GDM1 (cell line): ENCODE measurements around the gene FLT4.

Experiments
- DNase-seq: peaks from one replicate; lab custom pipeline; 2025; lab: John Stamatoyannopoulos, UW

FLT4 gene

DNA sequence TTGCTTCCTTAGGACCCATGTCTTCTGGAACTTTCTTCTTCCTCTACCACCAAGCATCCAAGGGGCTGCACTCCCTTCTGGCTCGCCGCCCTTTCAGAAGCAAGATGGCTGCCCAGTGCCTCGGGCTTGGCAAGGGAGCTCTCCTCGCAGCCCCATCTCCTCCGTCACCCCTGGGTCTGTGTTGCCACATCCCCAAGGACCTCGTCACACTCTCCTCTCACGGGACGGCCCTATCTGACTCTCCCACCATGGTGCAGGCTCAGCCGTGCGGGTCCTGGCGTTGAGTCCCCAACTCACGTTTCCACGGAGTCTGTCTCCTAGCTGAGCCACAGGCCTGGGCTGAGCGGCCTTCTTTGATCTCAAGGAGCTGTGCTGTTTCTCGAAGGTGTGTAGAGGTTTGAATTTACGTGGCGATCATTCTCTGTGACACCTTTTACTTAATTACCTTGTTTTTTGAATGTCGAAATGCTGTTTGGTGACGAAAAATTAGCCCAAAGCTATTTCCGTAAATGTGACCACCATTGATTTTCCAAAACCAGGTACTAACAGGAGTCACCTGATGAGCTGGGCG, 43.1 kb downstream of the FLT4 start:
- no peak for DNase-seq

DNA sequence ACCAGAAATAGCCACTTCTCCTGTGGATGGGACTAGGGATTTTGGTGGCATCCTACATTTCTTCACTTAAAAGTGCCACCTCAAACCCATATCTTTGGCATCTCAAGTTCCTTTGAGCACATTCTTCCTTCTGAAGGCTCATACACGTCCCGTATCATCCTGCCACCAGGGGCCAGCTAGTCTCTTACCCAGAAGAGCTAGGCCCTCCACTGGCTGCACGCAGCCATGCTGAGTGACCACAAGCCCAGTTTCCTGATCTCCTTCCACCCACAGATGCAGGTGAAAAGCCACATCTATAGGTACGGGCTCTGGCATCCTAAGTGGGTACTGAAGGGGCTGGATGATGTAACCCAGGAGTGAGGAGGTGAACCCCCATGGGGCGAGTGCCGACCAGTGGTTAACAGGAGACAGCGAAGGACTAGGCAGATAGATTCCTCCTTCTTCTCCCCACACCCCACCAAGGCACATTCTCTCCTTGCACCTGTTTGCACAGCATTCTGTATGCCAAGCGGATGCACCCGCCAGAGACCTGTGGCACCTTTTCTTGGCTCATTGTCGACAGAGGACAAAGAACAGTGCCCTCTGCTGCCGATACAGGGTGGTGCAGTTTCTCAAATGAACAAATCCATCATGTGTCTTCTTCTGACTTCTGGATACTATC, 43.7 kb downstream of the FLT4 start:
- DNase-seq = peak; percentile 9

DNA sequence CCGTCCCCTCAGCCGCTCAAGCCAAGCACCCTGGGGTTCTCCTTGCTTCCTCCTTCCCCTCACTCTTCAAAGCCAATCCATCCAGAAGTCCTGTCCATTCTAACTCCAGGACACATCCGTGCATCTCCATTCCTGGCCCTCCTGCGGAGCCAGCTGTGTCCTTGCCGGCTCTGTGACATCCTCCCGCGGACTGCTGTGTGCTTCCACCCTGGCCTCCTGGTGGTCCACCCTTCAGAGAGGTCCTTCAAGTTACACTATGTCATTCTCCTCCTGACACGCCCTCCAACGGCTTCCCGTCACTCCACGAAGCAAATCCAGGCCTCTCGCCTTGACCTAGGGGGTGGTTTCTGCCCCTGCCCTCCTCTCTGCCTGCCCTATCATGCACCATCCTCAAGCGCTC, 45.1 kb downstream of the FLT4 start:
- DNase-seq = no peak

DNA sequence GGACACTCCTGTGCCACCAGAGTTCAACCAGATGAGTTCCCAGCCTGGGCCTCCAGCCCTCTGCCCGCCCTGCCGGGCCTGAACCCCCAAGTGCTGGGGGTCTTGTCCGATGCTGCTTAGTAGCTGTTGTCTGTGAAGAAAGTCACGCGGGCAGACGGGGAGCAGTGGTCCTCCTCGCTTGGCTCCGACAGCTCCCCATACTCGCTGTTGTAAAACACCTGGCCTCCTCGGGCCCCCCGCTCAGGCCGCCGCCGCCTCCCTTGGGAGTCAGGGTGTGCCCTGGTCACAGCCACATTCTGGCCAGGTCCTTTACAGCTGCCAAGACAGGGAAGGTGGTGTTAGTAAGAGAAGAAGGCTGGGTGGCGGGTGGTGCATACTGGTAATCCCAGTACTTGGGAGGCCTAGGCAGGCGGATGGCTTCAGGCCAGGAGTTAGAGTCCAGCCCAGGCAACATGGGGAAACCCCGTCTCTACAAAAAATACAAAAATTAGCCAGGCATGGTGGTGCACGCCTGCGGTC, 46.3 kb downstream of the FLT4 start:
- no peak for DNase-seq

DNA sequence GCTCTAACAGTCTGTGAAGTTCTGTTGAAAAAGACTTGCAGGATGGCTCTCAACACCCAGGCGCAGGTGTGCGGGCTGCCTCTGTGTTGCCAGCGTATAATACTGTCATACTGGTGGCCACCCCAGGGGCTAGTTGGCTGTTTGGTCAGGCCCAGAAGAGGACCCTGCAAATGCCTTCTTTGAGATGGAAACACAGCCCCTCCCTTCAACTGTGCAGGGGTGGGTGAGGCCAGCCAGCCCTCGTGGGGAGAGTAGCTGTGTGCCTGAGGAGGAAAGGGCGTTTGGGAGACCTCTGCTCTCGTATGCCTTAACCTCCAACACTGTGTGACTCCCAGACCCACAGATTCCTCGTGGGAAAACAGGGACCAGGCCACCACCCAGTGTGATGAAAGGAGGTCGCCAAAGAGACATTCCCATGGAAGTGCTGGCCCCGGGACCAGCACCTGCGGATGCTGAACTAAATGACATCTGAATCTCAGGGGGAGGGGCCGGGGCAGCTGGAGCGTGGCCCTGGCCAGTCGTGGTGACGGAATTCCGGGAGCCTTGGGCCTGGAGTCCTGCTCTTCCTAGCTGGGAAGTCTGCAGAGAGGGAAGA, 46.8 kb downstream of the FLT4 start:
- no peak for DNase-seq

DNA sequence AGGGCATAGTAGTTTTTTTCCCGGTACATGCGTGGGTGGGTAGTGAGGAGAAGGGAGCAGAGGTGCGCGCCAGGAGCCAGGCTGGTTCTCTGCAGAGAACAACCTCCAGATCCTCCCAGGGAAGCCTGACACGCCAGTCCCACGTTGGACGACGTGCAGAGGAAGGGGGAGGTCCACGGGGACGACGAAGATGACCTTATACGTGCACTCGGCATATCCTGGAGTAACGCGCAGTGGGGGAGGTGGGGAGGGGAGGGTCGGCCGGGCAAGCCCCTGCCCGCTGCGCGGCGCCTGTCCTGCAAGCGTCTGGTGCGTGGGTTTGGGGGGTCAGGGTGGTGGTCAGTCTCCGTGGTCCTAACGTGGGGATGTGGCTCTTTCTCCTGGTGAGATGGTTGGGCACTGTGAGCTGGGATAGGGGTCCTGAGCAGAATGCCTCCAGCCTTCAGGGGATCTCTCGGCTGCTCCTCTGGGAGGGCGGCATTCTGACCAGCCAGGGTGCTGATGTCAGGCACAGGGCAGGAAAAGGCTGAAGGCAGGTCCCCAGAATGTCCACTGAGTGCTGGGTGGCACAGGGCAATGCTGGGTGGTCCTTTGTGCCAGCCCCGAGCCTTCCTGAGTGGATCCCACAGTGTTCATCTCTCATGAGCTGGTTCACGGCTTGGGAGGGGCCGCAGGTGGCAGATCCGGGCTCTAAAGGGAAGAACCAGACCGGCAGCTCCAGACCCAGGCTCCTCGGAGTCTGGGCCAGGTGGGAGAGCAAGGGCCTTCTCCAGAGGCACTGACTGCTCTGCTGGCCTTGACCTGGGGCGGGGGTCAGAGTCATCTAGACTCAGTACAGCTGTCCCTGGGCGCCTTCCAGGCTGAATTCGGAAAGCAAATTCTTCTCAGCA, 47.6 kb downstream of the FLT4 start:
- no peak for DNase-seq

DNA sequence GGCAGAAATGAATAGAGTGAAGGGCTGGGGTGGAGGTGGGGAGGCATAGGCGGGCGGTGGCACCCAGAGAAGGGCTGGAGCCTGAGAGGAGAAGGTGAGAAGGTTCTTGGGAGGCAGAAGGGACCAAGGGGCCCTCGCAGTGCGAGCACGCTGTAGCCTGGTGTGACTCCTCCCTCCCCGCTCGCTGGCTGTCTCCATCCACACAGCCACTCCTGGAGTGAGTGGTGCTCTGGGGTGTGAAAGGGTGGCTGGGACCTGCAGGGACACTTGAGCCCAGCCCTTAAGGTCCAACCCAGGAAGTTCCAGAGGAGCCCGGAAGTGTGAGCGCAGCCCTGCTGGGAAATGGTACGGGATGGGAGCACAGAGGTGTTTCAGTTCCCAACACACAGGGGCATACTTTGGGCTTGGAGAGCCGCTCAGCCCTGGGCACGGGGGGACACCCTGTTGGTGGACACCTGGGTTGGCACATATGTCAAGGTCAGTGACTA, 48.8 kb downstream of the FLT4 start:
- DNase-seq = no peak

DNA sequence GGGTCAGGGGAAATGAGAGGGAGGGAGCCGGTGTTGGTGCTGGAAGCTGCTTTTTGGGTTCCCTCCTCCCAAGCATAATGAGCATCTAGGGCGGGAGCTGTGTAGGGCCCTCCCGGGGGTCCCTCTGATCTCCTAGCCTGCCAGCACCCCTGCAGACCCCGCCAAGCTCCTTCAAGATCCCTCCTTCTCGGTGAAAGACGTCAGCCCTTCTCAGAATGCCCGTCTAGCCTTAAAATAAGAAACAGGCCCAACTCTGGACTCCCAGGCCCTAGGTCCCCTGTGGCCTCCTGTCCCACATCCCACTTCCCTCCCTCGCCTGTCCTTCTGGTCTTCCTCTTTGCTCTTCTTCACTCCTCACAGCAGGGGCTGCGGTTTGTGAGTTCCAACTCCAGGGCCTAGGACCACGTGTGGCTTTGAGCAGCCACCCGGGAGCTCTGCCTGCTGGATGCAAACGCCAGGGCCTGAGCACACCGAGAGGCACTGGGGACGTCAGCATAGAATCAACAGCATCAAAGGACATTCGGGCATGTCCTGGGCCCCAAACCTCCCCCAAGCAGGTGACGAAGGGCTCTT, 49.3 kb downstream of the FLT4 start:
- DNase-seq = no peak

DNA sequence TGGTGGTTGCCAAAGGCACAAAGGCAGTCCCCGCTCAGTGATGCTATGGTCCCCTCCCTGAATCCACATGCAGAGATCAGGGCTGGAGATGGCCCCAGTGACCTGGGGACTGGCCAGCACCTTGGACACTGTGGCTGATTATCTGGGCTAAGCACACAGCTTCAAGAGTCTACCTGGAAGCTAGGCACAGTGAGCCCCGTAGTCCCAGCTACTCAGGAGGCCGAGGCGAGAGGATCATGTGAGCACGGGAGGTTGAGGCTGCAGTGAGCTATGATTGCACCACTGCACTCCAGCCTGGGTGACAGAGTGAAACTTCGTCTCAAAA, 49.8 kb downstream of the FLT4 start:
- no peak for DNase-seq

DNA sequence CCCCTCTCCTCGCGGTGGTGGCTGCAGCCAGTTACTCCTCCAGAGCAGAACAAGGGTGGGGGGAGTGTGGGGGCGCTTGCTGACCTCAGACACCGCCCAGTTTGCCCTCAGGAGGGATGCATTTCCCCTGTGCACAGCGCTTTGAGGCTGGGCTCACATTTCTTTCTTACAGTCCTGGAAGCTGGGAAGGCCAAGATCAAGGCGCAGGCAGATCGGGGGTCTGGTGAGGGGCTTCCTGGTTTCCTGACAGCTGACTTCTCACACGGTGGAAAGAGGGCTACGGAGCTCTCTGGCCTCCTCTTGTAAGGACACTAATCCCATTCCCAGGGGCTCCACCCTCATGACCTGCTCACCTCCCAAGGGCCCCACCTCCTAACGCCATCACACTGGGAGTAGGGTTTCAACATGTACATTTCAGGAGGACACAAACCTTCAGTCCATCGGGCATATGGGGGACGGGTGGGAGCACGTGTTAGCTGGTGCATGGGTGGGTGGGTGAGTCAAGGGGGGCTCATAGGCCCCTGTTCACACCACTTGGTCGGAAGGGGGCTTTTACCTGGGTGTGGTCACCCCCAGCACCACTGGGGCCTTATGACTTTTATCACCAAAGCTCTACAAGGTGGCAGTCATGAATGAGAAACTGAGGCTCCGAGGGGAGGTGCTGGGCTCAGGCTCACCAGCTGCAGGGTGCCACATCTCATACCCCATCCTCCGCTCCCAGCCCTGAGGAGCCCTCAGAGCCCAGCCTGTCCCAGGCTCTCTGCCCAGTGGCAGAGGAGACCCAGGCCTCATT, 50.4 kb downstream of the FLT4 start:
- no peak for DNase-seq

DNA sequence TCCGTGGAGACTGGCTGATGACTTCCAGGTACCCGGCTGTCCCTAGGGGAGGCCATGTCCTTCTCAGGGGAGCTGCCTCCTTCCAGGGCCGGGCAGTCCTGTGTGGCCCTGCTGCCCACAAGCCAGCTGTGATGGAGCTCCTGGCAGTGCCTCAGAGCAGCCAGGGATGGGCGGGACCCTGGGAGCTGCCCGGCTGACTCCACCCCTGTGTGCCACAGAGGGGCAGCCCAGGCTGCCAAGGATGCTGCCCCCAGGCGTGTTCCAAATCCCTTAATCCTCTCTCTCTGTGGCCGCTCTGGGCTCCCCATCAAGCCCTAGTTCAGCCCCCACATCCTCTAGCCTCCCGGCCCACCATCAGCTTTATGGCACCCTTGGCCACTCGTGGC, 51.1 kb downstream of the FLT4 start:
- no peak for DNase-seq

DNA sequence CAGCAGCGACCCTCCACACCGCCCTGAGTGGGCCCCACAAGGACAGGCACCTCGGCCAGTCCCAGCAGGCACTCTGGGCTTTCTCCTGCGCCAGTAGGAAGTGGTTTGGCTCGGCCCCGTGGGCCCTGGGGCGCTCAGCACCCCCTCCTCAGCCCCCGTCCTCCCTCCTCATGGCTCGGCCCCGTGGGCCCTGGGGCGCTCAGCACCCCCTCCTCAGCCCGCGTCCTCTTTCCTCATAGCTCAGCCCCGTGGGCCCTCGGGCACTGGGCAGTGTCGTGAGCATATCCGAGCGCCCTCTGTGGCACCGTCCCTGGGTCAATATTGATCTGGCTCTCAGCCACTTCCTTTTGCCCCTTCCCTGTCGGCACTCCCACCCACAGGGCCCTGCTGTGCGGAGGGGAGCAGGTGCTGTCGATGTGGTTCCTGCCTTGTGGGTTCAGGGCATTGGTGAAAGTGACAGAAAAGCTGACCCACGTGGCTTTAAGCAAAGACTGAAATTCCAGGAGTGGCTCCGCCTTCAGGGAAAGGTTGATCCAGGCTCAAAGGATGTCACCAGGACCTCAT, 52.6 kb downstream of the FLT4 start:
- no peak for DNase-seq

DNA sequence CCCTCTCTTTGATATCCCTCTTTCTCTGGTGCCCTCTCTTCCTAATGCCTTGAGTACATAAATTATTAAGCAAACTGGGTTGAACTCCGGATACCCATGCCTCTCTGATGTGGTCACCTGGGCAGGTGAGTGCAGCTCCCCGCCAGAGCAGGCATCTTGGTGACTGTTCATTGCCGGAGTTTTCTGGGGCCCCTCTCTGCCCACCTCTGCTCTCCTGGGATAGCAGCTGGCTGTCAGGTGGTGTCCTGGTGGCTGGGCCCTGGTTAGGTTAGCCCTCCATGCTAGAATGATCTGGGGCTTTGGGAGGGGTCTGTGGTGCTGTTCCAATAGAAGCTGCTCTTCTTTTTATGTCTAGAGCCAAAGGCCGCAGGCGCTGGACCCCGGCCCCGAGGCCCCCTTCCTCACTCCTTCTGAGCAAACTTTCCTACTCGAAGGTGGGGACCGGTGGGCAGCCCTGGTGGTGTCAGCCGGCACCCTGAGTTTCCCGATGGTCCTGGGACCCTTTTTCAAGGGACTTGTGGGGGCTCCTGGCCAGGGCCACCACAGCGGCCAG, 53.2 kb downstream of the FLT4 start:
- no peak for DNase-seq

DNA sequence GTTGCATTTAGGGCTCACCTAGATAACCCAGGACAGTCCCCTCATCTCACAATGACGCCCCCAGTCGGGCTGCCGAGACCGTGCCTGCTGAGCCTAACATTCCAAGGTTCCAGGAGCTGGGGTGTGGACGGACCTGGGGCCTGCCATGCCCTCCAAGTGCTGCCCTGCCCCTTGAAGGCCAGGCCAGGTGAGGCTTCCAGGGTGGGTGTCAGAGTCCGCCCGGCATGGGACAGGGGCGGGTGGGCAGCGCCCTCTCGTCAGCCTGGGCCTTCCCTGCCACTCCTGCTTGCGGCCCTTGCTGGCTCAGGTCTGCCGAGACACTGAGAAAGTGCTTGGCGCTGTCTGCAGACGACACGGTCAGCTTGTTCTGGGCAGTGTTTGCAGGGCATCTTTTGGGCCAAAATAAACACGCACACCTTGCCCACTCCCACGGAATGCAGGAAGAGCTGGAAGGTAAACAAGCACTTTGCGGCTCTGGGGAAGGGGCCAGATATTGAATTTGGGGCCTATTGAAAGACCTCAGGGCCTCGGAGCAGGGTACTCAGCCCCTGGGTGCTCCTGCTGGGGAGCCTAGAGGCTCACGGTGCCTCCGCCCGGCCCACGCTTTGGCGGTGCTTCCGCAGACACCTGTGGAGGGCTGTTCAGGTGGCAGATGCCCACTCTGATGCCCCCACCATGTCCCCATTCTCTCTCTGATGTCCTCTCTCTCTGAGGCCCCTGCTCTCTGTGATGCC, 53.9 kb downstream of the FLT4 start:
- DNase-seq = no peak

DNA sequence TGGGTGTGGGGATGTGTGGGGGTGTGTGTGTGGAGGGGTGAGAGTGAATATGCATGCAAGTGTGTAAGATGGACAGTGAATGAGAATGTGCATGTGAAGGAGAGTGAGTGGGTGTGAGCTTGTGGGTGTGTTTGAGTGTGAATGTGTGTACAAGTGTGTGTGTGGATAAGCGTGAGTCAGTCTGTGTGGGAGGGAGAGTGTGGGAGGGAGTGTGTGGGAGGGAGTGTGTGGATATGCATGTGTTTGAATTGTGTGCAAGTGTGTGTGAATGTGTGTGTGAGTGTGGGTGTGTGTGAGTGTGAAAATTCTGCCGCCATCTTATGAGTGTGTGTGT, 54.4 kb downstream of the FLT4 start:
- DNase-seq = no peak

DNA sequence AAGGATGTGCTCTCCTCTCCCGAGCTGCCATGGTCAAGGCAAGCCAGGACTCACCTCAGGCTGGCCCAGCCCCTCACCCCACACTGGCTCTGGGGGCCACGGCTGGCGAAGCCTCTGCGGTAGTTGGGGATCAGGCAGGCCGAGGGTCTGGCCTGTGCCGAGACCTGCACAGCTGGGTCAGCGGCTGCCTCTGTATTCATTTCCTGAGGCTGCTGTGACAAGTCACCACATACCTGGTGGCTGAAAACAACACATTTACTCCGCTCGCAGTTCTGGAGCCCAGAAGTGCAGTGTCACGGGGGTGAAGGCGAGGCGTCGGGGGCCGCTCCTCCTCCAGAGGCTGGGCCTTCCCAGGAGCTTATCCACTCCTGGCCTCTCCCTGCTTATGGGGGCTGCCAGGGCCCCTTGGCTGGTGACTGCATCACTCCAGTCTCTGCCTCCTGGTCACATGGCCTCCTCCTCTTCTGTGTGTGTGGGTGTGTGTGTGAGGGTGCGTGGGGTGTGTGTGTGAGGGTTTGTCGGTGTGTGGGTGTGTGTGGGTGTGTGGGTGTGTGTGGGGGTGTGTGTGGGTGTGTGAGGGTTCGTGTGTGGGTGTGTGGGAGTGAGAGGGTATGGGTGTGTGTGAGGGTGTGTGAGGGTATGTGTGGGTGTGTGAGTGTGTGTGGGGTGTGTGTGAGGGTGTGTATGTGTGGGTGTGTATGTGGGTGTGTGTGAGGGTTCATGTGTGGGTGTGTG, 54.9 kb downstream of the FLT4 start:
- no peak for DNase-seq

DNA sequence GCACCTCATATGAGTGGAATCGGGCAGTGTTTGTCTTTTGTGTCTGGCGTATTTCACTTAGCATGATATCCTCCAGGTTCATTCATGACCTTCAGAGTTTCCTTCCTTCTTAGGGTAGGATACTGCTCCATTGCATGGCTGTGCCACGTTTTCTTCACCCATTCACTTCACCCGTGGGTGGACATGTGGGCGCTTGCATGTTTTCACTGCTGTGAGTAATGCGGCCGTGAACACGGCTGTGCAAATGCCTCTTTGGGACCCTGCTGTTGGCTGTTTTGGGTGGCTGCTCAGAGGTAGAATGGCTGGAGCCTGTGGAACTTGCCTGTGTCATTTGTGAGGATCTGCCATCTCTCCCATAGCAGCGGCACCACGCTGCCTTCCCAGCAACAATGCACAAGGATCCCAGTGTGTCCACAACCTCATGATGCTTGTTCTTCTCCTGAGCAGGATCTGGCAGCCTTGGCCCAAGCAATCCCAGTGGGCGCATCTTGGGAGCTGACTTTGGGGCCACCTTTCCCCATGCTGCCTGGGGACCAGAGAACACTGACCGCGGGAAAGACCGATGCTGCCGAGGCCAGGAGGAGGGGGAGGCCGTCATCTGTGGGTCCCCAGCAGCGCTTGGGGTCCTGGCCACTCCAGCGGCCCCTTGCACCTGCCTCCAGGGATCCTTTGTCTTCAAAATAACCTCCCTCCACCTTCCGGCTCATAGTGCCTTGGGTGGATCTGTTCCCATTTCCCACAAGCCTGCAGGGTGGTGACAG, 55.8 kb downstream of the FLT4 start:
- no peak for DNase-seq

DNA sequence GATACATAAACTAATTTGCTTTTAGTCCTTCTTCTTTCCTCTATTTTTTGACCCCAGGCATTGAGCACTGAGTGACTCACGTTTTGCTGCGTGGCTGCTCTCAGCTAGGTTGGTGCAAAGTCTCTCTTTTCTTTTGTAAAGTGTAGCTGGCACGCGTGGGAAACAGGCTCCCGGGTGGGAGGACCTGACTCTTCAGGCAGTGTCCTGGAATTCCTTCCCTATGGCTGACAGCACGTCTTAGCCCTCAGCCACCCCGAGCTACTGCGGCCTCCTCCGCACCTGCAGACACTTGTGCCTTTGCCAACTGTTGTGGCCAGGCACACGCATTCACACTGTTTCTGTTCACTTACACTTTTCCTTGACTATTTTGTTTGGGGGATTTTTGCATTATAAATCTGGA, 57.2 kb downstream of the FLT4 start:
- DNase-seq = no peak
